ENCODE data around the gene CDH13. TPM values are rescaled to one million over a fixed set of nuclear protein-coding genes. Genes with fewer than 3 reads are reported as not detected.

CDH13 gene
- total RNA-seq, 3 donors from 2014 or later: not detected

DNA sequence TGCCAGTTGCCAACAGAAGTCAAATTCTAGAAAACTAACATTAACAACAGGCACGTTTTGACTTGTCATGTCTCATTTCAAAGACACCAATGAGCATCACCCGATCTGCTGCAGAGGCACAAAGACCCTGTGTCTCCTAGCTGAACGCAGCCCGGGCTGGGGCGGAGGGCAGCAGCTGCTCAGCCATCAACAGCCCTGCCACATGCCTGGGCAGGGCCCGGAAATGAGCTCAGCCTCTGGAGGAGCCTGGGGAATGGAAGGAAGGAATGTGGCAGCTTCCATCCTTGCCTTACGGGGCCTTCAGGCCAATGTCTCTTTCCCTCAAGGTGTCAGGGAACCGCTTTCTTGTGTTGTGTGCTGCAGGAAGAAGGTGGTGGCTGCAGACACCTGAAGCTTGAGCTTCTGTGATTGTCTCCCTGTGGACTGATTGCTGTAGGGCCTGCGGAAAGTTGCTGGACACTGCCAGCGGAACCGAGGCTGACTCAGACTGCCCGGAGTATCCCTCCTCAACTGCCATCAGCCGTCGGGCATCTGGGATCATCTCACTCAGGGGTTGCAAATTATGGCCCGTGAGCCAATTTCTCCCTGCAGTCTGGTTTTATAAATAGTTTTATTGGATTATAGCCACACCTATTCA lies 7.3 kb downstream of the CDH13 start:
- H3K4me1 Mint-ChIP-seq (ENCODE audit: low read depth): no peaks in the 10 kb centered on the region
- peaks cover 18% of the 10 kb centered on the region for H3K27me3 Mint-ChIP-seq (ENCODE audit: low read depth)
- H3K36me3 Mint-ChIP-seq (ENCODE audit: insufficient read depth): no peaks in the 10 kb centered on the region
- H3K4me3 Mint-ChIP-seq: no peak overlapping the region
- ATAC-seq (no peak), DNase-seq (no peak)
- H3K9me3 Mint-ChIP-seq: no peaks in the 10 kb centered on the region

DNA sequence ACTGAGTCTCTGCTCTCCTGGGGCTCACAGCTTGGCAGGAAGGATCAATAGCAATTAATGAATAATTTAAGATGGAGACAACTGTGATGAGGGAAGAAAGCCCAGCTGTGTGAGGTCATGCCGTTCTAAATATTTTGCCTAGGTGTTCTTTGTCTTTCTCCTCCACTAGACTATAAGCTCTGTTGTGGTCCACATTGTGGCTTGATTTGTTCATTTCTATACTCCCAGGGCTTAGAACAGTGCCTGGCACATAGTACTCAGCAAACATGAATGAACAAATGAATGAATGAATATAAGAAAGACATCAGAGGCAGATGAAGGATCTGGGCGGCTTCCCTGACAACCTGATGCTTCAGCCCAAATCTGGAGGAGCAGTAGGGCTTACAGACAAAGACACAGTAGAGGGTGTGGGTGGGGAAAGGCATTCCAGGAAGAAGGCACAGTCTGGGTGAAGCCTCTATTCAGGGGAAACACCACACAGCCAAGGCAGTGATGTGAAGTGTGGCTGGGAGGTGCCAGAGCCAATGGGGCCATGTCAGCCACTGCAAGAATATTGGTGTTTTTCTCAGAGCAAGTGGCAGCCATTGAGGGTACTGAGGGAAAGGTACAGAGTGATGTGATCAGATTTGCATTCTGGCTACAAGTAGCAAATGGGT lies 8.3 kb downstream of the CDH13 start:
- Mint-ChIP-seq H3K4me3 (no peak overlapping the region), H3K36me3 (ENCODE audit: insufficient read depth) (no peaks in the 10 kb centered on the region), H3K4me1 (ENCODE audit: low read depth) (no peaks in the 10 kb centered on the region), H3K9me3 (no peaks in the 10 kb centered on the region), H3K27me3 (ENCODE audit: low read depth) (peaks cover 8% of the 10 kb centered on the region)
- DNase-seq: no peak
- ATAC-seq: no peak

DNA sequence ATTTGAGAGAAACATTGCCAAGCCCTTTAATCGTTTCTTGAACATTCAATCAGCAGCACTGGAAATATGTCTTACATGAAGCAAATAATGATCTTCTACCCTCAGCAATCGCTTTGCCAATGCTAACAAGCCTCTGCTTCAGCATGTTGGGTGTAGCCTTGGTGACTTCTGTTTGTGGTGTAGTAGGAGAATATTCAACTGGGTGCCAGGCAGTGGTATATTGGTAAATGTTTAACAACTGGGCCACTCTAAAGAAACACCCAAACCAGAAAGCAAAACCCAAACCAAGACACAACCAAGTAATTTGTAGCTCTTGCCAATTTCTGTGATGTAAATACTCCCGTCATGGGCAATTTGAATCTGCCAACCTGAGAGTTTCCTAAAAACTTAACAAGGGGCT lies 9.7 kb downstream of the CDH13 start:
- Mint-ChIP-seq H3K4me1 (ENCODE audit: low read depth) (peaks cover 1% of the 10 kb centered on the region), H3K9me3 (no peaks in the 10 kb centered on the region), H3K4me3 (no peak overlapping the region), H3K36me3 (ENCODE audit: insufficient read depth) (no peaks in the 10 kb centered on the region), H3K27me3 (ENCODE audit: low read depth) (peaks cover 6% of the 10 kb centered on the region)
- no peak for DNase-seq
- no peak for ATAC-seq

DNA sequence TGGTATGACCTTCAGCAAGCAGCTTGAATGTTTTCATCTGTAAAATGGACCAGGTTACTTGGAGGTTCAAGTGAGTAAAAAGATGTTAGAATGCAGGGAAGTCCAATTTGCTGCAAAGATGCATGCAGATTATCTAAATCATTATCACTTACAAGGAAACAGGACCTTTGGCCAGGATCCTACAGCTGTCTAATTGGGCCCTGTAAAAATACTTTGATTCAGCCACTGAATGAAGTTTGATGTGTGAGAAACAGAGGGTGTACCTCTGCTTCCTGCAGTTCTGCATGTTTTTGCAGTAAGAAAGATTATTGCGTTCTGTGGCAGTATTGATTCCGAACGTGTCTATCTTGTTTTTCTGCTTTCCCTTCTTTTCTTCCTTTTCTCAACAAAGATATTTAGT lies 10.2 kb downstream of the CDH13 start:
- no peak for DNase-seq

DNA sequence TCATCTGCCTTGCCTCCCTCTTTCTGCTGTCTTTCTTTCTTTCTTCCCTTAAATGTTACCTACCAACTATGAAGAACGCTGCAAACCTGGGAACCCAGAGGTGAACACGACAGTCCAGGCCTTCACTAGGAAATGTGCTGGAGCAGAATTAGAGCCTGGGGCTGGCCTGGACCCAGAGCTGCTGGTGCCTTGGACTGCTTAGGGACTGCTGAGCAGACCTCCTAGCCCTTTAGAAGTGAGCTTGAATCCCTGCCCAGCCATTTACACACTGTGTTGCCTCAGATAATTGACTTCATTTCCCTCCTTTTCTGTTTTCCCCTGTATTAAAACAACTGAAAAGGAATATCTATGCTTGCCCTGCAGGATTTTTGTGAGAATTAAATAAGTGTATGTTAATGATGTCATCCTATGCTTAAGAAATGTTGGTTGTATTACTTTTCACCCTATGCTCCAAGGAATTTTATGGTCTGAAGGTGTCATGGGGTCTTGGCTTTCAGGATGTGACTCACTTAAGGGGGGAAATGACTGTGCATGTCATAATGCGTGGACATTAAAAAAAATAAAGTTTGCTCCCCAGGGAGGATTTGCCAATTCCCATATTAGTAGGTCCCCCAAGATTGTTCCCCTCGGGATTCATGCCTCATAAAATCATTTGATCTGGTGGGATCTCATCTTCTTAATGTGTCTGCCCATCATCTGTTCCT lies 11.5 kb downstream of the CDH13 start:
- Mint-ChIP-seq H3K9me3 (no peaks in the 10 kb centered on the region), H3K36me3 (ENCODE audit: insufficient read depth) (no peaks in the 10 kb centered on the region), H3K4me1 (ENCODE audit: low read depth) (peaks cover 3% of the 10 kb centered on the region), H3K27me3 (ENCODE audit: low read depth) (peaks cover 4% of the 10 kb centered on the region), H3K4me3 (no peak overlapping the region)
- ATAC-seq (no peak), DNase-seq (no peak)

More for the DNA sequence above, 10.2 kb downstream of the CDH13 start:
- Mint-ChIP-seq H3K9me3 (no peaks in the 10 kb centered on the region), H3K27me3 (ENCODE audit: low read depth) (peaks cover 6% of the 10 kb centered on the region), H3K36me3 (ENCODE audit: insufficient read depth) (no peaks in the 10 kb centered on the region), H3K4me3 (no peak overlapping the region), H3K4me1 (ENCODE audit: low read depth) (peaks cover 3% of the 10 kb centered on the region)
- ATAC-seq: no peak

- no peaks in the 10 kb centered on the region for H3K9me3 Mint-ChIP-seq
- no peaks in the 10 kb centered on the region for H3K36me3 Mint-ChIP-seq (ENCODE audit: insufficient read depth)
- peaks cover 4% of the 10 kb centered on the region for H3K27me3 Mint-ChIP-seq (ENCODE audit: low read depth)
- H3K4me3 Mint-ChIP-seq: no peak overlapping the region
- ATAC-seq: no peak
- H3K4me1 Mint-ChIP-seq (ENCODE audit: low read depth): peaks cover 3% of the 10 kb centered on the region
- no peak for DNase-seq
These were observed 12.5 kb downstream of the CDH13 start for GRCh38 chr16:82639263-82639662.

DNA sequence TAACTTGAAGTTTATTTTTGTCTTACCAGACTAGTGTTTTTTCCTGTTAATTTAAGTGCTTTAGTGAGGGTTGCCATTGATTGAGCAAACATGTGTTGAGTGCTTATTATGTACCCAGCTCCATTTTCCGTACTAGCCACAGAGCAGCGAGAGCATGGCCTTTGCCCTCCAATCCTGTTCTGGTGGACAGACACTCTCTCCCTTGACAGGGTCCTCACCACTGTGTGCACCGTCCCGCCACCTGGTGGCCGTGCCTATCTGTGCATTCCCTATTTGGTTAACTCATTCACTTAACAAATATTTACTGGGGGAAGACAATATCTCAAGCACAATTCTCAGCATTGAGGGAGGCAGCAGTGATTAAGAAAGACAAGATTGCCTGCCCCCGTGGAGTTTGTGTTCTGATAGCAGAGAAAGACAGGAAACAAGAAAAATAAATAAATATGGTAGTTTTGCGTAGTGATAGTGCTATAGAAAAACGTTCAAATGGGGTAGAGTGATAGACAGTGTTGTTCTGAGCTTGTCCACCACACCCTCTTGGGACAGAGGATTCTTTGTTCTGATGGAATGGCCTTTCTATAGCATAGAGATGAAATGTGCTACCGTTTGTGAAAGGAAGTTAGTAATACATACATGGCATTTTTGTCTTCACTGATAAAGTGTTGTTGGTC lies 13.0 kb downstream of the CDH13 start:
- no peaks in the 10 kb centered on the region for H3K36me3 Mint-ChIP-seq (ENCODE audit: insufficient read depth)
- peaks cover 4% of the 10 kb centered on the region for H3K27me3 Mint-ChIP-seq (ENCODE audit: low read depth)

DNA sequence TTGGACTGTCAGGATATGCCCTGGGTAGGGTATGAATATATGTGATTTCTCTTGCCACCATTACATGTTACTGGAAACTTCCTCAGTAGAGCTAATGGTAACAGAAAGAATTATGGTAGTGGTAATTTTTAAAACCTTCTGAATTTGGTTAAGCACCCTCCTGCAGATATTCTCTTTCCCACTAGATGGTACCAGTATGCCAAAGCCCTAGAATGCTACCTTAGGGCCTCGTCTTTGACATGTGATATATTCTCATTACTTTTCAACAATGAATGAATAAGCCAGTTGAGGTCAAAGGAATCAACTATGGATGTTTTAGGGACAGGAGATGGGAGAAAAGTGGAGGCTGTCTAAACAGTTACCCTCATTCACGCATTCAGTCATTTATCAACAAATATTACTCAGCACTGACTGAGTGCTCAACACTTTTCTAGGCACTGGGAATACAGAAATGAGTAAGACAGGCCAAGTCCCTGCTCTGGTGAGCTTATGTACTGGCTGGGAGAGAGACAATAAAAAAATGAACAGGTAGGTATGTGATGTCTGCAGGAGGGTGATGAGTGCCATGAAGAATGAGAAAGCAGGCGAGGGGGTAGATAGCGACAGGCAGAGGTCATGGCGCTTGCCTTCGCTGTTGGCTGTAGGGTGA lies 14.7 kb downstream of the CDH13 start:
- ATAC-seq (no peak), DNase-seq (no peak)
- Mint-ChIP-seq H3K4me3 (no peak overlapping the region), H3K36me3 (ENCODE audit: insufficient read depth) (no peaks in the 10 kb centered on the region), H3K4me1 (ENCODE audit: low read depth) (peaks cover 3% of the 10 kb centered on the region), H3K27me3 (ENCODE audit: low read depth) (peaks cover 4% of the 10 kb centered on the region), H3K9me3 (no peaks in the 10 kb centered on the region)

More for the DNA sequence above, 13.0 kb downstream of the CDH13 start:
- no peaks in the 10 kb centered on the region for H3K9me3 Mint-ChIP-seq
- peak; percentile 52 to 72 for ATAC-seq
- H3K4me3 Mint-ChIP-seq: no peak overlapping the region
- H3K4me1 Mint-ChIP-seq (ENCODE audit: low read depth): peaks cover 3% of the 10 kb centered on the region
- DNase-seq: peak; percentile 35

DNA sequence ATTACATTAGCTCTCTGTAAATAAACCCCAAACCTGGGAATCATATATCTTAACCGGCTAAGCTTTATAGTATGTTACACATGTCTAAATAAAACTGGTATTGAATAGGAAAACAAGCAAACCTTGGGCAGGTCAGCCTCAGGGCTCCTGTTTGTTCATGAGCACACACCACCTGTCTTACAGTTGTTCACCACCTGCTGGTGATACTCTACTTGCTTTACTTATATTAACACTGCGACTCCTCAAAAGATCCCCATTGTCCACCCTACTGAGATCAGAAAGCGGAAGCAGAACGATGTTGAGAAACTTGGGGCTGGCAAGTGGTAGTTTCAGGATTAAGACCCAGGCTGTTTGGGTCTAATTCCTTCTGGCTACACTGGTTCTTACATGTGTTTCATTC lies 16.4 kb downstream of the CDH13 start:
- H3K4me3 Mint-ChIP-seq: no peak overlapping the region
- no peaks in the 10 kb centered on the region for H3K9me3 Mint-ChIP-seq
- H3K4me1 Mint-ChIP-seq (ENCODE audit: low read depth): peaks cover 3% of the 10 kb centered on the region
- no peaks in the 10 kb centered on the region for H3K36me3 Mint-ChIP-seq (ENCODE audit: insufficient read depth)
- H3K27me3 Mint-ChIP-seq (ENCODE audit: low read depth): peaks cover 4% of the 10 kb centered on the region
- DNase-seq (no peak), ATAC-seq (no peak)

GRCh38 chr16:82643936-82644630 lies 17.3 kb downstream of the CDH13 start:
- no peak overlapping the region for H3K4me3 Mint-ChIP-seq

DNA sequence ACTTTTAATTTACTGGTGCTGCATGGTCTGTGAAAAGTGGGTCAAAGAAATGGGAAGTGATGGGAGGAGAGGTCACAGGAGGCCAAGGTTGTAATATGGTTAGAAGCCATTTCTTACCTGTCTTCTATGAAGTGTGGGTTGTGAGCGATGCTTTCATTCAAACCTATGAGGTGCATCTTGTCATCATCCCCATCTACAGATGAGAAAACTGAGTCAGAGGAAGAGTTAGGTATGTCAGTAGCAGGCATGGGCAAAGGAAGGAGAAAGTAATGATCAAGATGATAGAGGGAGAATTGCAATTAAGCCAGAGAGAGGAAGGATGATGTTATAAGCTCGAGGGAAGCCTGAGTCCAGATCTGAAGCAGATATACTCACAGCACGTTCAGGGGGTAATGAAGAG lies 19.7 kb downstream of the CDH13 start:
- Mint-ChIP-seq H3K4me3 (no peak overlapping the region), H3K27me3 (ENCODE audit: low read depth) (no peaks in the 10 kb centered on the region), H3K9me3 (no peaks in the 10 kb centered on the region), H3K36me3 (ENCODE audit: insufficient read depth) (no peaks in the 10 kb centered on the region), H3K4me1 (ENCODE audit: low read depth) (peaks cover 24% of the 10 kb centered on the region)
- DNase-seq: no peak
- no peak for ATAC-seq

More at GRCh38 chr16:82643936-82644630, 17.3 kb downstream of the CDH13 start:
- Mint-ChIP-seq H3K4me1 (ENCODE audit: low read depth) (peaks cover 4% of the 10 kb centered on the region), H3K27me3 (ENCODE audit: low read depth) (peaks cover 4% of the 10 kb centered on the region), H3K36me3 (ENCODE audit: insufficient read depth) (no peaks in the 10 kb centered on the region), H3K9me3 (no peaks in the 10 kb centered on the region)
- DNase-seq (no peak), ATAC-seq (no peak)

DNA sequence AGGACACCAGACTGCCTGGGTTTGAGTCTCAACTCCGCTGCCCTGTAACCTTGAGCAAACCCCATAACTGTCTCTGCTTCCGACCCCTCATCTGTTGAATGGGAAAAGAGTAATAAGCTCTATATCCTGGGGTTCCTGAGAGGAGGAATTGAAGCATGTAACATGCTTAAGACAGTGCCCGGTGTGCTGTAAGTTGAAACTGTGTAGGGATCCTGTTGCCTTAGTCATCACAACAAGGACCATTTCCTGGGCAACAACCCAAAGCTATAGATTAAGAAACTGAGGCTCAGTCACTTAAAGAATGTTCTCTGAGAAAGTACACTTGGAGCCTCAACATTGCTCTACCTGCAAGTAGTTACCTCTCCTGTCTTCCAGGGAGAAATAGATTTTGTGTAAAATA lies 23.0 kb downstream of the CDH13 start:
- H3K27me3 Mint-ChIP-seq (ENCODE audit: low read depth): no peaks in the 10 kb centered on the region
- H3K36me3 Mint-ChIP-seq (ENCODE audit: insufficient read depth): no peaks in the 10 kb centered on the region
- H3K4me3 Mint-ChIP-seq: no peak overlapping the region
- DNase-seq: no peak
- no peak for ATAC-seq
- no peaks in the 10 kb centered on the region for H3K9me3 Mint-ChIP-seq
- peaks cover 54% of the 10 kb centered on the region for H3K4me1 Mint-ChIP-seq (ENCODE audit: low read depth)

GRCh38 chr16:82650804-82651203 lies 24.0 kb downstream of the CDH13 start:
- DNase-seq (no peak), ATAC-seq (no peak)
- H3K27me3 Mint-ChIP-seq (ENCODE audit: low read depth): no peaks in the 10 kb centered on the region
- H3K4me3 Mint-ChIP-seq: no peak overlapping the region
- no peaks in the 10 kb centered on the region for H3K9me3 Mint-ChIP-seq
- peaks cover 64% of the 10 kb centered on the region for H3K4me1 Mint-ChIP-seq (ENCODE audit: low read depth)
- H3K36me3 Mint-ChIP-seq (ENCODE audit: insufficient read depth): no peaks in the 10 kb centered on the region

All from activated T-cell treated with anti-CD3 and anti-CD28 coated beads, Interleukin-2, amount 50 U/mL, for 4 hours (primary cell).